SK-N-SH treated with all-trans-retinoic acid at 6 μM for 48 hours (cell line): Measurements from ENCODE around the gene SEC31B.

Source experiments
- BACH2 ChIP-seq: fragments of 250-450 bp; sonication (Bioruptor Pico); IDR thresholded peaks from 2 replicates; pipeline ENCODE4 v1.9.0; 2021; ENCODE audit warnings: mild to moderate bottlenecking, borderline replicate concordance
- ISL1 ChIP-seq: fragments of 250-450 bp; sonication (Bioruptor Pico); IDR thresholded peaks from 2 replicates; pipeline ENCODE4 v2.1.2; 2022; ENCODE audit warnings: mild to moderate bottlenecking, moderate library complexity
- PATZ1 ChIP-seq: fragments of 250-450 bp; sonication (Bioruptor Pico); IDR thresholded peaks from 2 replicates; pipeline ENCODE4 v1.8.0; 2020; ENCODE audit warnings: mild to moderate bottlenecking, moderate library complexity, borderline replicate concordance
- TOX ChIP-seq: fragments of 250-450 bp; sonication (Bioruptor Pico); IDR thresholded peaks from 2 replicates; pipeline ENCODE4 v1.8.0; 2021; ENCODE audit warnings: mild to moderate bottlenecking, moderate library complexity, borderline replicate concordance
- ZNF70 ChIP-seq: fragments of 450-650 bp; formaldehyde crosslinking; IDR thresholded peaks from 2 replicates; pipeline ENCODE4 v1.5.0; 2020; ENCODE audit warnings: mild to moderate bottlenecking, moderate library complexity
- TF ChIP-seq, protein P1 (sequence below): fragments of 250-450 bp; sonication (Bioruptor Pico); IDR thresholded peaks from 2 replicates; pipeline ENCODE4 v1.5.1; 2020; ENCODE audit warnings: low read depth, mild to moderate bottlenecking, moderate library complexity
- TF ChIP-seq, protein P2 (sequence below): fragments of 250-450 bp; sonication (Bioruptor Pico); IDR thresholded peaks from 2 replicates; pipeline ENCODE4 v1.5.1; 2021; ENCODE audit warnings: mild to moderate bottlenecking, moderate library complexity

- no peak for TF ChIP-seq TOX (CRISPR knock-in tag)
- TF ChIP-seq ZNF70 (CRISPR knock-in tag), result no peak
- TF ChIP-seq PATZ1 (CRISPR knock-in tag), result no peak
- TF ChIP-seq ISL1 (CRISPR knock-in tag), result no peak
- TF ChIP-seq, protein P1, sequence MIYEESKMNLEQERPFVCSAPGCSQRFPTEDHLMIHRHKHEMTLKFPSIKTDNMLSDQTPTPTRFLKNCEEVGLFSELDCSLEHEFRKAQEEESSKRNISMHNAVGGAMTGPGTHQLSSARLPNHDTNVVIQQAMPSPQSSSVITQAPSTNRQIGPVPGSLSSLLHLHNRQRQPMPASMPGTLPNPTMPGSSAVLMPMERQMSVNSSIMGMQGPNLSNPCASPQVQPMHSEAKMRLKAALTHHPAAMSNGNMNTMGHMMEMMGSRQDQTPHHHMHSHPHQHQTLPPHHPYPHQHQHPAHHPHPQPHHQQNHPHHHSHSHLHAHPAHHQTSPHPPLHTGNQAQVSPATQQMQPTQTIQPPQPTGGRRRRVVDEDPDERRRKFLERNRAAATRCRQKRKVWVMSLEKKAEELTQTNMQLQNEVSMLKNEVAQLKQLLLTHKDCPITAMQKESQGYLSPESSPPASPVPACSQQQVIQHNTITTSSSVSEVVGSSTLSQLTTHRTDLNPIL, result no peak
- TF ChIP-seq BACH2 (CRISPR knock-in tag), result no peak
- TF ChIP-seq, protein P2, sequence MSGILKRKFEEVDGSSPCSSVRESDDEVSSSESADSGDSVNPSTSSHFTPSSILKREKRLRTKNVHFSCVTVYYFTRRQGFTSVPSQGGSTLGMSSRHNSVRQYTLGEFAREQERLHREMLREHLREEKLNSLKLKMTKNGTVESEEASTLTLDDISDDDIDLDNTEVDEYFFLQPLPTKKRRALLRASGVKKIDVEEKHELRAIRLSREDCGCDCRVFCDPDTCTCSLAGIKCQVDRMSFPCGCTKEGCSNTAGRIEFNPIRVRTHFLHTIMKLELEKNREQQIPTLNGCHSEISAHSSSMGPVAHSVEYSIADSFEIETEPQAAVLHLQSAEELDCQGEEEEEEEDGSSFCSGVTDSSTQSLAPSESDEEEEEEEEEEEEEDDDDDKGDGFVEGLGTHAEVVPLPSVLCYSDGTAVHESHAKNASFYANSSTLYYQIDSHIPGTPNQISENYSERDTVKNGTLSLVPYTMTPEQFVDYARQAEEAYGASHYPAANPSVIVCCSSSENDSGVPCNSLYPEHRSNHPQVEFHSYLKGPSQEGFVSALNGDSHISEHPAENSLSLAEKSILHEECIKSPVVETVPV (CRISPR knock-in tag), result no peak
These were observed 37.4 kb downstream of the SEC31B start for GRCh38 chr10:100482181-100482833.
